Uterus (tissue), 4 donors: ENCODE results near the gene MAB21L2. TPM values are rescaled to one million over a fixed set of nuclear protein-coding genes. Genes with fewer than 3 reads are reported as not detected.

Experiments
- DNase-seq, 2 donors: peaks; one replicate each; pipeline ENCODE4 v3.0.0-alpha.2; 2019 to 2020
- H3K27ac ChIP-seq, 2 donors: fragments of 200-600 bp; sonication (generic); 1 replicate in 1 of 2; 2 replicates in 1 of 2; pipeline ENCODE4 v1.5.1; 2016 to 2018
- H3K27me3 ChIP-seq, 2 donors: fragments of 200-600 bp; sonication (generic); one replicate each; pipeline ENCODE4 v1.5.1; 2018 to 2019; ENCODE audit warnings: control low read depth in 1 of 2
- H3K36me3 ChIP-seq, 2 donors: fragments of 200-600 bp; sonication (generic); one replicate each; pipeline ENCODE4 v1.5.1; 2019; ENCODE audit warnings: control low read depth in 1 of 2
- H3K4me1 ChIP-seq, 2 donors: fragments of 200-600 bp; sonication (generic); one replicate each; pipeline ENCODE4 v1.5.1; 2018 to 2019; ENCODE audit warnings: control low read depth in 1 of 2
- H3K4me3 ChIP-seq, 2 donors: fragments of 200-600 bp; sonication (generic); 1 replicate in 1 of 2; 2 replicates in 1 of 2; pipeline ENCODE4 v1.5.1; 2018 to 2019; ENCODE audit warnings: mild to moderate bottlenecking in 1 of 2
- H3K9me3 ChIP-seq, 2 donors: fragments of 200-600 bp; sonication (generic); one replicate each; pipeline ENCODE4 v1.5.1; 2019; ENCODE audit warnings: control low read depth in 1 of 2
- CTCF ChIP-seq, 4 experiments: fragments of 200-600 bp in 2 of 4; fragments of 450-650 bp in 2 of 4; sonication (generic) in 2 of 4; IDR thresholded peaks; one replicate each; pipeline ENCODE4 v1.5.1; 2016 to 2019; ENCODE audit warnings: antibody characterized with exemption in 4 of 4, mild to moderate bottlenecking in 2 of 4, moderate library complexity in 1 of 4
- POLR2A ChIP-seq, 2 donors: fragments of 450-650 bp; IDR thresholded peaks; one replicate each; pipeline ENCODE4 v1.6.1; 2016; ENCODE audit warnings: antibody characterized with exemption in 2 of 2, mild to moderate bottlenecking in 1 of 2, moderate library complexity in 1 of 2
- intact Hi-C: fragments of 100-400 bp; cut with DNase I; formaldehyde crosslinking; loops from one replicate; pipeline ENCODE4 v1.15.1; 2023; ENCODE audit warnings: low total_unique reads
- total RNA-seq, 4 donors: library from RNA; depleted of rRNA in 3 of 4; stranded (reverse); fragments of >200 nt in 3 of 4; gene quantifications; one replicate each; pipeline versions ENCODE4 v1.1.0 to v1.2.4, GENCODE V29; 2014 to 2023
- donor health status: DM: yes; HTN: yes; CAD: no.

Gene MAB21L2
- total RNA-seq, 4 donors from 2014 or later, result not detected

GRCh38 chr4:150625033-150625432 lies 43.1 kb downstream of the MAB21L2 start:
- no peak overlapping the region for H3K4me3 ChIP-seq
- no peaks in the 10 kb centered on the region for H3K9me3 ChIP-seq
- H3K27me3 ChIP-seq, result no peaks in the 10 kb centered on the region
- H3K4me1 ChIP-seq, result no peaks in the 10 kb centered on the region
- DNase-seq, result no peak
- TF ChIP-seq POLR2A (IDR thresholded peaks at IDR 0.05) (no peak), CTCF (IDR thresholded peaks at IDR 0.05) (no peak)
- H3K27ac ChIP-seq, result no peak overlapping the region
- intact Hi-C loops, result no loop called here
- no peaks in the 10 kb centered on the region for H3K36me3 ChIP-seq

GRCh38 chr4:150628073-150628472 lies 46.1 kb downstream of the MAB21L2 start:
- TF ChIP-seq CTCF (IDR thresholded peaks at IDR 0.05) (no peak), POLR2A (IDR thresholded peaks at IDR 0.05) (no peak)
- no peak for DNase-seq
- Histone ChIP-seq H3K4me3 (no peak overlapping the region), H3K4me1 (no peaks in the 10 kb centered on the region), H3K27ac (no peak overlapping the region), H3K36me3 (no peaks in the 10 kb centered on the region), H3K27me3 (no peaks in the 10 kb centered on the region), H3K9me3 (no peaks in the 10 kb centered on the region)
- intact Hi-C loops, result no loop called here

- intact Hi-C loops, result no loop called here
- Histone ChIP-seq H3K27ac (no peak overlapping the region), H3K4me3 (no peak overlapping the region), H3K36me3 (no peaks in the 10 kb centered on the region), H3K9me3 (no peaks in the 10 kb centered on the region), H3K27me3 (no peaks in the 10 kb centered on the region), H3K4me1 (no peaks in the 10 kb centered on the region)
- no peak for DNase-seq
- TF ChIP-seq POLR2A (IDR thresholded peaks at IDR 0.05) (no peak), CTCF (IDR thresholded peaks at IDR 0.05) (no peak)
Observed at GRCh38 chr4:150632639-150633038, 50.7 kb downstream of the MAB21L2 start.
